ENCODE results near the gene ATG14.
"Not testable (repeated sequence)": the region's sequence is repeated elsewhere in the genome, so short reads cannot be mapped to it uniquely, and the experiment has no call there.

Gene ATG14

DNA sequence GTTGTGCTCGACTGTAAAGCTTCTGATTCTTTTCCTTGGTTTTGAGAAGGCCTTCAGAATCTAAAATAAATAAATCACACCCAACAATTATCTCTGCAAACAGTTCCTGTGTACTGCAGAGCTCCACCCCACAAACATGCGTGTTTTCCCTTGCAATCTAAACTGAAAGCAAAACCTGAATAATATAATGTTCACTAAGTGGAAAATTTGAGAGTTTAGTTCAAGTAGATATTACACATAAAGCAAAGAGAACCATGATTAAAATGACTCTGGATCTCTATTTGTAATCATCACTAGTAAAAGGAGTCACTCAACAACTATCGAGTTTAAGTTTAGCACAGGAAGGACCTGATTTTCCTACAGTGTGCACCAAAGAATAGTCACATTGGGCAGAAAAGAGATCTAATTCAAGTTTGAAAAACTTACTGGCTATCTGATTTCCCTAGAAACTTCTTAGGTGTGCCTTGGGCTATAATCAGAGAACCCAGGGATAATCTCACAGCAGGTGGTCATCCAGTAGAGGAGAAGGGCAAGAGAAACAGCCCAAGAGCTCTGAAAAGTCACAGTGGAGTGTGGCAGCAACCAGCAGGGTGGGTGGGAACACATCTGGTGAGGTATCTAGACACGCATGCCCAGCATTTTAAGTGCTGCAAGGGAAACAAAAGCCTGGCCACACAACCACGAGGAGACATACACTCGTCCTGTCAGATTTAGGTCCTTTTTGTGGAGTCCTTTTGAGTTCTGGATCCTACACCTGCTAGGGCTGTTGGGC is 25.4 kb downstream of the ATG14 start:
- DNase-seq: no peak

DNA sequence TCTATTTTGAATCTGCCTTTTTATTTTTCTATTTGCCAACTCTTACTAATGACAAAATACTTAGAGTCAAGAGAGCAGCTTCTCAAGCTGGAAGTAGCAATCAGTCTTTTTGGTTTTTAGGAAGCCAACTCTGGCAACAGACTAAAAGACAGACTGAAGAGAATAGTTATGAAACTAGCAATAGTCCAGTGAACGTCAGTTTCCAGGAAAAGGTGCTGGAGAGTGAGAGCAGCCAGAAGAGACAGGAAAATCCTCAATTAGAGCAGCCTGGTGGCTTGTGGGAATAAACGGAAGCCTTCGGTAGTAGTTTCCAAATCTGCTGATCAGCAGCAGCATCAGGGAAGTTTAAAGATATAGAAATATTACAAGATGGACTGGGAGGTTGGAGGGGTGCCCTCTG is 27.1 kb downstream of the ATG14 start:
- DNase-seq: no peak

DNA sequence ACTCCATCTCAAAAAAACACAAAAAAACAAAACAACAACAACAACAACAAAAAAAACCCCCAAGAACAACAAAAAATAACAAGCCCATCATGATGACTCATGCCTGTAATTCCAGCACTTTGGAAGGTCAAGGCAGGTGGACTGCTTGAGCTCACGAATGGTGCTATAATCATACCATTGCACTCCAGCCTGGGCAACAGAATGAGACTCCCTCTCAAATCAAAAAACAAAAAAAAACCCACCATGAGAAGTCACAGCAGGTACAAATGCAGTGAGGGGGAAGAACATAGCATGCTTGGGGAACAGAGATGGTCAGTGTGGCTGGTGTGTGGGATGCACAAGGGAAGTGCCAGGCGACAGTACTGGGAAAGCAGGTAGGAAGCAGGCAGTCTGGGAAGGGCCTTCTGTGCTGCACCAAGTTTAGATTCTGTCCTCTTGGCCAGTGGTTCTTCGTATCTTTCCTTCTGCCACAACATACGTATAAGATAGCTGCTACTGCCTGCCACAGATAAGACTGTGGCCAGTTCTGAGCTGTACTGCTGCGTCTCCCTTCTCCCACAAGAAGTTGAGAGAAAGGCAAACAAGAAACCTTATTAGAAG is 28.0 kb downstream of the ATG14 start:
- DNase-seq: no peak

DNA sequence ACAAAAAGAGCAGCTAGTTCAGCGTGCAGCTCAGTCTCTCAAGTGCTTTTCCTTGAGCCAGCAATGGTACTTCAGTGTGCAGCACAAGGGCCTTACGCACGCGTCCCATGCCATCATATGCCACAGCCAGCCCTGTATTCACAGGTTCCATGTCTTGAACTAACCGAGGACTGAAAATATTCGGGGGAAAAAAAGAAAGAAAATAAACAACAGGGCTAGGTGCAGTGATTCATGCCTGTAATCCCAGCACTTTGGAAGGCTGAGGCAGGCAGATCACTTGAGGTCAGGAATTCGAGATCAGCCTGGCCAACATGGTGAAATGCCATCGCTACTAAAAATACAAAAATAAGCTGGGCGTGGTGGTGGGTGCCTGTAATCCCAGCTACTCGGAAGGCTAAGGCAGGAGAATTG is 28.6 kb downstream of the ATG14 start:
- DNase-seq: not testable (repeated sequence)

DNA sequence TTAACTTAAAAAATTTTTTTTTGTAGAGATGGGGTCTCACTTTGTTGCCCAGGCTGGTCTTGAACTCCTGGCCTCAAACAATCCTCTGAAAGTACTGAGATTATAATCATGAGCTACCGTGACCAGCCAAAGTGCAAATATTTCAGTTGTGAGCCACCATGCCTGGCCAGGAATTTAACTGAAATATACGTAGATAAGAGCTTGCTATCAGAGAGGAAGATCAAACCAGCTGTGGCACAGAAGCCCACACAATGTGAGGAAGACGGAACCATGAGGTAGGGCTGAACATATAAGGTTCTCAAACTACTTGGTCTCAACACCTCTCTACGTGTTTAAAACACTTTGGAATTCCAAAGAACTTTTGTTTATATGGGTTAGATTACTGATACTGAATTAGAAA is 29.1 kb downstream of the ATG14 start:
- no peak for DNase-seq

DNA sequence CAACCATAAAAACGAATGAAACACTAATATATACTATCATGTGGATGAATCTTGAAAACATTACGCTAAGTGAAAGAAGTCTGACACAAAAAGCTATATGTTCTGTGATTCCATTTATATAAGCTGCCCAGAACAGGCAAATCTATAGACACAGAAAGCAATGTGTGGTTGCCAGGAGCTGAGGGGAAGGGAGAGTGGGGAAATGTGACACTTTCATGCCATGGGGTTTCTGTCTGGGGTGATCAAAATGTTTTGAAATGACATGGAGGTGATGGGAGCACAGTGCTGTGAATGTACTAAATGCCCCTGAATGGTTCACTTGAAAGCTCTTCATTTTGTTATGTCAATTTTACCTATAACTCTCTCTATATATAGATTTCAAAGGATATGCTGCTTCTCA is 30.1 kb downstream of the ATG14 start:
- no peak for DNase-seq

DNA sequence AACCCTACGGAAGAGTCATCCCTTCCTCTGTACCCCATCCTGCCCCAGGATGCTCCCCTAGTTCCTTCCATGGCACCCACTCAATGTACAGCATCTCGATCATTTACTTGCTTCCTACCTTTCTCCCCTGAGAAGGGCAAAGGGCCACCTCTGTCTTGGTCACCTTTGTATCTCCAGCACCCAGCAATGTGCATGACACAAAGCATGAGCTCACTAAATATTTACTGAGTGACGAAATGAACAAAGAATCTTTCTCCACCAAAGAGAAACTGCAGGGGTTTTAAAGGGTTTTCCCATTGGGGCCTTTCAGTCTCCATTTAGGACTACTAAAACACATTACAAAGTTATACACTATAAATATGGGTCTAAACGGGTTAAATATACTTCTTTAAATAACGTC is 30.6 kb downstream of the ATG14 start:
- DNase-seq: no peak

DNA sequence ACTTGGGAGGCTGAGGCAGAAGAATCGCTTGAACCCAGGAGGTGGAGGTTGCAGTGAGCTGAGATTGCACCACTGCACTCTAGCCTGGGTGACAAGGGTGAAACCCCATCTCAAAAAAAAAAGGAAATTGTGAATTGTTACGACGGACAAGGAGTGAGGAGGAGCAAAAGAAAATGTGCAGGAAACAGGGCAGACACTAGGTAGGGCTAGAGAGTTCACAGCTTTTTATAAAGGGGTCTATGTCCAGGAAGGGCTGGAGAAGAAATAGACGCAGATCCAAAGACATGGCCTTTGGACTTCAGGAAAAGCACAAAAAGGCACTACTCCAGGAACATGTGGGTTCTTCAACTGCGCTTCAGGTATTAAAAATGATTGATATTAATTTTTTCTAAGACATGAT is 34.4 kb downstream of the ATG14 start:
- DNase-seq: no peak

DNA sequence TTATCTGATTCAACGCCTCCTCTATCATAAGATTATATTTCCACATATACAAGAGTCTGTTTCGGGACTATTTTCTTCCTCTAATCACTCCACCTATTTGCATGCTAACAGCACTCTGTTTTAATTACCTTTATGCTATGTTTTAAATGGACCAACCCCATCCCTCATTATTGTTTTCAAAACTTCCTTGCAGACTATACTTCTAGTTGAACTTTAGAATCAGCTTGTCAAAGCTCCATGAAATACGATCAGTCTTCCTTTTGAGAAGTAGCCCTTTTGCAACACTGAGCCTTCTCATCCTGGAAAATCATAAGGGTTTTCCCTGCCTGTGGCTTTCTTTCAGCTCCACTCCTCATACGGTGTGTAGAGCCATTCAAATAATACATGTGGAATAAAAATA is 36.9 kb downstream of the ATG14 start:
- DNase-seq: no peak

DNA sequence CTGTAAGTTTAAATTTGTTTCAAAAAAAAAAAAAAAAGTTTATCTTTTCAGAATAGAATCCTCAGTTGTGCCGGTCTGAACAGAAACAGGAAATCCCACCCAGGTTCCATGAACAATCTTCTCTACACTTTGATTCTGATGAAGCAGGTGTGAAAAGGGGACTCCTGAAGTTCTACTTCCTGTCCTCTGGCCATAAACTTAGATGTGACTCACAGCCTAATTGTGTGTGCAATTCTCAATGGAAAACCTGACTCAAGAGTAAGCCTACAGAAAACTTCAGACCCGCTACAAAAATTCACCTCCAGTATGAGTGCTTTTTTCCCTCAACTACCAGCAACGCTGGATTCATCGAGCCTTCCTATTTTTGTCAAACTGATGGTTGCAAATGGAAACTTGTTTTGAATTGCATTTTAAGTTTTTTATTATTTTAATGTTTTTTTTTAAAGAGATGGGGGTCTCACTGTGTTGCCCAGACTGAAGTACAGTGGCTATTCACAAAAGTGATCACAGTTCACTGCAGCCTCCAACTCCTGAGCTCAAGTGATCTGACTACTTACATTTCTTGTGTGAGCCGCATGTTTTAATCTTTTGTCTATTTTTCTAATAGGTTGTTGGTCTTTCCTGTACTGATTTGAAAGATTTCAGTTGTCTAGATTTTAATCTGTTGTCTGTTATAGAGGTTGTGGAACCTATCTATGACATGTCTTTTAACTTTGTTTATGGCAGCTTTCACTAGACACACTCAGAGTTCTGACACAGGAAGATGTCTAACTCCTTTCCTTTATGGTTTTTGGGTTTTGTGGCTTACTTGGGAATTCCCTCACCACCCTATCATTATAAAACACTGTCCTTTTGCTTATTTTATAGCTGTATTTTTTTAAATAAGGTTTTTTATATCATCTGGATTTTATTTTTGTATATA is 37.6 kb downstream of the ATG14 start:
- no peak for DNase-seq

DNA sequence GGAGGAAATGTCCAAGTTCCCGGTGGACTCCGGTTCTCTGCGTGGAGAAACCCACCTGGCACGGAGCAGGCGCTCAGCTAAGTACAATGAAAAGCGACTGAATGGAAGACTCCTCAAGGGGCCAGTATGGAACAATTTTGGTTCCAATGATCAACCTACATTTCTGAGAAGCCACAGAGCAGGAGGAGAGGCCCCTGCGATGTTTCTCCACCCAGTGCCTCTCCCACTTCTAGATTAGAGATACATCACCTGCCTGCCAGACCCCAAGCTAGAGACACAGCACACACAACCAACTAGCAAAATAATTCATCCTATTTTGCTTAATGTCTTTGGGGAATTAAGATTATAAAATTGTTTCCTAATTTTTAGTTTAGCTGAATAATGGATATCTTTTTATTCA is 38.8 kb downstream of the ATG14 start:
- no peak for DNase-seq

DNA sequence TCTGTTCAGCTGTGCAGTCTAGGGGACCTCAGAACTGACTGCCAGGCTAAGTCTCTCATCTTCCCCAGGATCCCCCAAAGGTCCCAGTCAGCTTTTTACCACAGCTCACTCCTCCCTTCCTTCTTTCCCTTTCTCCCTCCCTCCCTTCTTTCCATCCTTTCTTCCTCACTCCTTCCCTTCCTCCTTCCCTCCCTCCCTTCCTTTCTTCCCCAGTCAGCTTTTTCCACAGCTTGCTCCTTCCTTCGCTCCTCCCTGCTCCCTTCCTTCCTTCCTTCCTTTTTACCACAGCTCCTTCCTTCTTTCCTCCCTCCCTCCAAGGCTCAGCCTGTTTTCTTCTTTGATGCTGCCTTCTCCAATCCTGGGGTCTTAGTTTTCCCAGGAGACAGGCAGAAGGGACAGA is 39.2 kb downstream of the ATG14 start:
- DNase-seq: no peak

DNA sequence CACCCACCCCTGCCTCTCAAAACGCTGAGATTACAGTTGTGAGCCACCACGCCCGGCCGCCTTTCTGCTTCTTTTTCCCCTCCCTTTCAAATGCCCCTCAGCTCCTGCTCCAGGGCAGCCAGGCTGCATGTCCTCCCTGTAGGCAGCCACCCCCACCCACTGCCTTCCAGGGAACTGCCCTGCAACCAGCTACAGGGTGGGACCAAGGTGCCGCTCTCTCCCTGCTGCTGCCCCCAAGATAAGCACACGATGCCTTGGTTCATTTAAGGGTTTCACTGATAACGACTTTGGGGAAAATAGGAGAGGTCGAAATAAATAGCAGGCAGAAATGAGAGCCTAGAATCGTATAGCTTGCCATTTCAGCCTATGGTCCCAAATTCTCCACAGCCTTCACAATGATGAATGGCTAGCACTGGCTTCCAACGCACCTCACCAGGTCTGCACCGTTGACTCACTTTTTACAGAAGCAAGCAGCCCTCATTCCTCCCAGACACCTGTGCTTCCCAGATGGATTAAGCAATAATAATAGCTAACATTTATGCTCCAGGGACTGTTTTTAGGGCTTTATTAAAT is 40.7 kb downstream of the ATG14 start:
- DNase-seq: no peak

DNA sequence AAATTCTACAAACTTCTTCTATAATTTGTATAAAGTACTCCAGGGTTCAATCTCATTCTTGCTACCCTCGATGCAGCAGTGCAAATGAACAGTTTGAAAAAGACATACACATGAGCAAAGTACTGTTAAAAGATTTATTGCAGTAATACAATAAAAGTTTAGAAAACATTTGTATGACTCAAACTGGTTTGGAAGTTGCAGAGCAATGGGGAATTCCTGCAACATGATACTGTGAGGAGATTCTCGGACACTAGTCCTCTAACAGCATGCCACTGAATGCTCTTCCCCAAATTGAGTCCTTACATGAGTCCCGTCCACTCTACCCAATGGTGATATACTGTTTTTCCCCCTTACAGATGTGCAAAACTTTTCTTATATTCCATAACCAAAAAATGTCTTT is 45.4 kb downstream of the ATG14 start:
- no peak for DNase-seq

DNA sequence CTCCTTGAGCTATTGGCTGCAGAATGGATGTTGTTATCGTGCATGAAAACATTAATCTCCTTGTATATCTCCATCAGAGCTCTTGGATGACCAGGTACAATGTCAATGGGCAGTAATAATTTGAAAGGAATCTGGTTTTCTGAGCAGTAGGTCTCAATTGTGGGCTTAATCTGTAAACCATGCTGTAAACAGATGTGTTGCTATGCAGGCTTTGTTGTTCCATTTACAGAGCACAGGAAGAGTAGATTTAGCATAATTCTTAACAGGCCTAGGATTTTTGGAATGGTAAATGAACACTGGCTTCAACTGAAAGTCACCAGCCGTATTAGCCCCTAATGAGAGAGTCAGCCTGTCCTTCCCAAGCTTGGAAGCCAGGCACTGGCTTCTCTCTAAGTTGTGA is 50.4 kb downstream of the ATG14 start:
- DNase-seq: no peak

DNA sequence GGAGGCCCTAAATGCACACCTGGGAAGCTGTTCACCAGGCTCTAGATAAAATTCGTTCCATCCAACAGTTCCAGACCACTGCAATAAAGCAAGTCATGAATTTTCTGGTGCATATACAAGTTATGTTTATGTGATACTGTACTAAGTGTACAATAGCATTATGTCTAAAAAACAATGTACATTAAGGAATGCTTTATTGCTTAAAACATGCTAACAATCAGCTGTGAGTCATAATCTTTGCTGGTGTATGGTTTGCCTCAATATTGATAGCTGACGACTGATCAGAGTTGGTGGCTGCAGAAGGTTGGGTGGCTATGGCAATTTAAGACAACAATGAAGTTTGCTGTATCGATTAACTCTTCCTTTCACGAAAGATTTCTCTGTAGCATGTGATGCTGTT is 52.3 kb downstream of the ATG14 start:
- DNase-seq: no peak

DNA sequence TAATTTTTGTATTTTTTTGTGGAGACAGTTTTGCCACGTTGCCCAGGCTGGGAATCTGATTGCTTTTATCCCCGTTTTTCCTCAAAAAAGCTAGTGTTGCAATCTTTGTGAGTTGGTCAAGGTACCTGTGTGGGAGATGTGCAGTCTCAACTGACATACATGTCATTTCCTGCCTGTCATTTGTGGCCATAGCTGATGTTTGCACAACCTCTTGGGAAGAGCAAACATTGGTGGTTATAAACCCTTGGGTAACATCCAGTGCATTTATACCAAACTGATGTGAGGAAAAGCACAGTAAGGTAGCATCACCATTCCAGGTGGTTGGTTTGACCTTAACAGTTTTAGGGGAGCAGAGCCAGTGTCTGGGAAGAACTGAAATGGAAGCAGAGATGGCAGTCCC is 54.7 kb downstream of the ATG14 start:
- DNase-seq: peak; percentile 94

DNA sequence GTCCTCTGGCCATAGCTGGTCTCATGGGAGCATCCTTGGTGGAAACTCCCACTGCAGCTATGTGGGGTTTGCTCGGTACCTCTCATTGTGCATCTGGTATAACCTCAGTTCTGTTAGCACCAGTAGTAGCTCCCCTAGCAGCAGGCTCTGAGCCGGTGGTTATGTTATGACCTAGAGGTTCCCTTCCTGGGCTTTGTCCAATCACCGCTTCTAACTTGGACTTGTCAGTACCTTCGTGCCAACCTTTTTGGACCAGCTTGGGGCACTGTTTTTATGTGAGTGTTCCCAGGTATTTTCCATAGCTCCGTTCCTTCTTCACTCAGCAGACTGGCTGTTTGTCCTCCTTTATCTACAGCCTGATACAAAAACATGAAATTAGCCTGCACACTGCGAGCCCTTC is 55.7 kb downstream of the ATG14 start:
- DNase-seq: no peak

DNA sequence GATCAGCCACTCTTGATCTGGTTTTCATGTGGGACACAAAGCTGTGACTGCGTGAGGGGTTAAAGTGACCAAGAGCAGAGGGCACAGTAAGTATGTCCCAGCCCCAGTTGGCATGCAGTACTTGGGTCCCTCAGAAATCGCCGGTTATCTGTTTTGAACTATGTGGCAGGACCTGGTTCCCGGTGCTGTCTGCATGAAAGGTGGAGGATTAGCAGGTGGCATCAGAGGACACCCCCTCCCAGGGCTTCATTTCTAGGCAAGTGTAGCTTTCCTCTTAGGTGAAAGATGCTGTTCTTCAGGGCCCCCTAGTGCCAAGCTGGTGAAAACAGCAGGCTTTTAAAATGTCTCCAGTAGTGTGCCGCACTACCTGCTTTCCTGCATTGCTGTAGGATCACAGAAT is 57.1 kb downstream of the ATG14 start:
- peak; percentile 81 for DNase-seq

DNA sequence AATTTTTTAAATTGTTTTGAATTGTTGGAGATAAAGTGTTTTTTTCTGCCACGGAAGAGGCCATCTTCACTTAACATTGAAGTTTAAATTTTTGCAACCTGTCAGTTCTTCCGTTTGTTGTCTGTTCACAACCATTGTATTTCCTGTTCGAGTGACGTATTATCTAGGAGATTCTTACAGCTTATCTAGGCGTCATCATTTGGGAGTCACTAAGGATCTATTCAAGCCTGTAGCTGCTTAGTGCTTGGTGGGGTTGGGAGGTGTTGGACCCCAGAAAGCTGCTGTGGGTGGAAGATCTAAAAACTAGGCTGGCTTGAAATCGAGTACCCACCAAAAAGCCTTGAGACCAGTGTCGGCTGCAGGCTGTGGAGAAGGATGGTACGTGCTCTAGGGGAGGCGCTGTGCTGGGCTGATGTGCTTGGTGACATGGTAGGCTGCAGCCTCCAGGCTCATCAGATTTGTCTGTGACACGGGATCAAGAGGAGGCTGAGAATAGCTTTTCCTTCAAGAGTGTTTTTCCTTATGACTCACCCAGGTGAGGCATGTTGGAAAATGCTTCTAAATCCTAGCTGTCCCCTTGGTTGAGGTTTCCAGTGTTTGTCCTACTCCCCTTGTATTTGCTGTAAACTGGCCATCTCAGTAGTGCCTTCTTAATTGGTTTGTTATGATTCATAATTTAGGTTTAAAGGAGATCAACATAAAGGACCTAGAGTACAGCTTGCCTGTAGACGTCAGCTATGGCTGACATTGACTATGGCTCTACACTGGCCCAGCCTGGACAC is 57.8 kb downstream of the ATG14 start:
- peak; percentile 23 for DNase-seq

DNA sequence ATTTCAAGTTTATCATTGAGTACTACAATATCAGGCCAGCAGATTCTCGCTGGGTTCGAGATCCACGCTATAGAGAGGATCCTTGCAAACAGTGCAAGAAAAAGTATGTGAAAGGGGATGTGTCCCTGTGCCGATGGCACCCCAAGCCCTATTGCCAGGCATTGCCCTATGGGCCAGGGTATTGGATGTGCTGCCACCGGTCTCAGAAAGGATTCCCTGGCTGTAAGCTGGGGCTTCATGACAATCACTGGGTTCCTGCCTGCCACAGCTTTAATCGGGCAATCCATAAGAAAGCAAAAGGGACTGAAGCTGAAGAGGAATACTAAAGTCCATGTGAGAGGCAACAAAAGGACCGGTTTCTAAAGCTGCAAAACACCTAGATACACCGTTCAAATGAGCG is 59.4 kb downstream of the ATG14 start:
- no peak for DNase-seq

DNA sequence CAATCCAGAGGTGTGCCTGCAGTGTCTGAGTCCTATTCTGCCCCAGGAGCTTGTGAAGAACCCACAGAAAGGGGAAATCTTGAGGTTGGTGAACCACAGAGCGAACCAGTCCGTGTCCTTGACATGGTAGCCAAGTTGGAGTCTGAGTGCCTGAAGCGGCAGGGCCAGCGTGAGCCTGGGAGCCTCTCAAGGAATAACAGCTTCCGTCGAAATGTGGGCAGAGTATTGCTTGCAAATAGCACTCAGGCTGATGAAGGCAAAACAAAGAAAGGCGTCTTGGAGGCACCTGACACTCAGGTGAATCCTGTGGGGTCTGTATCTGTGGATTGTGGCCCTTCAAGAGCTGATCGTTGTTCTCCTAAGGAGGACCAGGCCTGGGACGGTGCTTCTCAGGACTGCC is 60.5 kb downstream of the ATG14 start:
- DNase-seq: no peak

DNA sequence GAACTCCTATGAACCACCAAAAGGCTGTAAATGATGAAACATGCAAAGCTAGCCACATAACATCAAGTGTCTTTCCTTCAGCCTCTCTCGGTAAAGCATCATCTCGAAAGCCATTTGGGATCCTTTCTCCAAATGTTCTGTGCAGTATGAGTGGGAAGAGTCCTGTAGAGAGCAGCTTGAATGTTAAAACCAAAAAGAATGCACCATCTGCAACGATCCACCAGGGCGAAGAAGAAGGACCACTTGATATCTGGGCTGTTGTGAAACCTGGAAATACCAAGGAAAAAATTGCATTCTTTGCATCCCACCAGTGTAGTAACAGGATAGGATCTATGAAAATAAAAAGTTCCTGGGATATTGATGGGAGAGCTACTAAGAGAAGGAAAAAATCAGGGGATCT is 61.2 kb downstream of the ATG14 start:
- DNase-seq: no peak

Measured in NCI-H2029 (cell line).